Stimulated activated CD4-positive, alpha-beta T cell treated with anti-CD3 and anti-CD28 coated beads, TNF-alpha, amount 100 ng/mL, for 1 hour (primary cell): Measurements from ENCODE around the gene MTMR10.

Experiments
- DNase-seq, 3 donors: peaks; one replicate each; pipeline ENCODE4 v3.0.0-alpha.2; 2020; ENCODE audit warnings: low read depth in 3 of 3, low spot score in 1 of 3

MTMR10 gene

GRCh38 chr15:30991255-30992235 lies at the start of gene MTMR10:
TSS of gene MTMR10 (minus strand) at chr15:30991628. CDS start at chr15:30991506, 122 bp downstream.
- DNase-seq = peak; percentile 21 to 57 (median 46)

GRCh38 chr15:31040611-31041010 lies 49.2 kb upstream of the MTMR10 start:
- DNase-seq = no peak

- no peak for DNase-seq
Observed at GRCh38 chr15:31039961-31040360, 48.5 kb upstream of the MTMR10 start.

GRCh38 chr15:31037731-31038477 lies 46.5 kb upstream of the MTMR10 start:
- DNase-seq = no peak

- no peak for DNase-seq
Observed at GRCh38 chr15:31036783-31037182, 45.4 kb upstream of the MTMR10 start.

- DNase-seq = no peak
Observed at GRCh38 chr15:31035610-31036009, 44.2 kb upstream of the MTMR10 start.

- DNase-seq = no peak
Observed at GRCh38 chr15:31034152-31034551, 42.7 kb upstream of the MTMR10 start.

- no peak for DNase-seq
Observed at GRCh38 chr15:31032961-31033371, 41.5 kb upstream of the MTMR10 start.

- no peak for DNase-seq
Observed at GRCh38 chr15:31031471-31032067, 40.1 kb upstream of the MTMR10 start.

GRCh38 chr15:31027910-31028578 lies 36.6 kb upstream of the MTMR10 start:
- DNase-seq = no peak

- DNase-seq = no peak
Observed at GRCh38 chr15:31025996-31026395, 34.6 kb upstream of the MTMR10 start.

- no peak for DNase-seq
Observed at GRCh38 chr15:31024979-31025378, 33.6 kb upstream of the MTMR10 start.

- DNase-seq = no peak
Observed at GRCh38 chr15:31024330-31024729, 32.9 kb upstream of the MTMR10 start.

- no peak for DNase-seq
Observed at GRCh38 chr15:31023841-31024240, 32.4 kb upstream of the MTMR10 start.

- DNase-seq = no peak
Observed at GRCh38 chr15:31021067-31021665, 29.7 kb upstream of the MTMR10 start.

- no peak for DNase-seq
Observed at GRCh38 chr15:31020542-31020941, 29.1 kb upstream of the MTMR10 start.

GRCh38 chr15:31019986-31020385 lies 28.6 kb upstream of the MTMR10 start:
- DNase-seq = no peak

GRCh38 chr15:31017311-31017710 lies 25.9 kb upstream of the MTMR10 start:
- no peak for DNase-seq

- no peak for DNase-seq
Observed at GRCh38 chr15:31016446-31016915, 25.1 kb upstream of the MTMR10 start.

GRCh38 chr15:31014608-31014925 lies 23.1 kb upstream of the MTMR10 start:
- no peak for DNase-seq
